Spleen (tissue), 11 donors: ENCODE results near the gene SLFN12. TPM values are rescaled to one million over a fixed set of nuclear protein-coding genes. Genes with fewer than 3 reads are reported as not detected.

Experiments used
- DNase-seq: peaks from one replicate; pipeline ENCODE4 v3.0.0-alpha.2; 2020
- H3K27ac ChIP-seq, 8 donors: fragments of 200-600 bp; sonication (generic) in 7 of 8; 1 replicate in 4 of 8; 2 replicates in 4 of 8; pipeline versions ENCODE4 v1.5.0 to v1.8.0; 2016 to 2021; ENCODE audit warnings: inconsistent platforms in 4 of 8, mild to moderate bottlenecking in 4 of 8, moderate library complexity in 1 of 8
- H3K27me3 ChIP-seq, 7 donors: fragments of 200-600 bp; sonication (generic) in 6 of 7; replicated peaks in 1 of 7; 1 replicate in 4 of 7; 2 replicates in 3 of 7; pipeline versions ENCODE4 v1.5.0 to v1.8.0; 2016 to 2021; ENCODE audit warnings: inconsistent platforms in 3 of 7, mild to moderate bottlenecking in 1 of 7
- H3K36me3 ChIP-seq, 6 donors: fragments of 200-600 bp; sonication (generic) in 5 of 6; 1 replicate in 4 of 6; 2 replicates in 2 of 6; pipeline versions ENCODE4 v1.5.0 to v1.8.0; 2016 to 2021; ENCODE audit warnings: inconsistent platforms in 2 of 6
- H3K4me1 ChIP-seq, 6 donors: fragments of 200-600 bp; sonication (generic) in 5 of 6; 1 replicate in 3 of 6; 2 replicates in 3 of 6; pipeline versions ENCODE4 v1.5.0 to v1.8.0; 2016 to 2021; ENCODE audit warnings: inconsistent platforms in 3 of 6
- H3K4me3 ChIP-seq, 8 donors: fragments of 200-600 bp; sonication (generic) in 7 of 8; 1 replicate in 4 of 8; 2 replicates in 4 of 8; pipeline versions ENCODE4 v1.5.0 to v1.8.0; 2016 to 2021; ENCODE audit warnings: inconsistent platforms in 4 of 8, mild to moderate bottlenecking in 4 of 8, moderate library complexity in 2 of 8
- H3K9me3 ChIP-seq, 8 donors: fragments of 200-600 bp; sonication (generic) in 7 of 8; 1 replicate in 4 of 8; 2 replicates in 4 of 8; pipeline versions ENCODE4 v1.5.0 to v1.8.0; 2016 to 2021; ENCODE audit warnings: inconsistent platforms in 4 of 8
- POLR2A ChIP-seq, 3 donors: fragments of 450-650 bp; IDR thresholded peaks; one replicate each; pipeline ENCODE4 v1.5.1; 2017; ENCODE audit warnings: antibody characterized with exemption in 3 of 3, mild to moderate bottlenecking in 1 of 3
- POLR2AphosphoS5 ChIP-seq, 3 donors: sonication (generic); formaldehyde crosslinking; IDR thresholded peaks; one replicate each; pipeline ENCODE4 v1.5.1; 2017; ENCODE audit warnings: antibody characterized with exemption in 3 of 3
- WGBS, 5 donors: extraction: QIAGEN DNeasy Blood & Tissue Kit in 3 of 5; methylation state at CpG; one replicate each; pipeline versions ENCODE4 v1.1.5 to v1.1.7; 2013 to 2018; 5-methylcytosine and 5-hydroxymethylcytosine counted together
- intact Hi-C: fragments of 100-400 bp; cut with DNase I; formaldehyde crosslinking; loops from one replicate; pipeline ENCODE4 v1.15.0; 2023; ENCODE audit warnings: low total_unique reads
- polyA plus RNA-seq, 3 donors: library from polyadenylated mRNA; stranded (reverse); fragments of 200-250 nt; gene quantifications; one replicate each; pipeline ENCODE4 v1.2.1, GENCODE V29; 2013
- total RNA-seq, 7 donors: library from RNA; depleted of rRNA in 3 of 7; stranded (reverse); fragments of >200 nt in 3 of 7; fragmentation: NEBNext Ultra II Directional in 4 of 7; extraction: Animal tissue kit (Norgen Biotek cat#: 25700) in 4 of 7; gene quantifications; one replicate each; pipeline versions ENCODE4 v1.1.0 to v1.2.1, GENCODE V29; 2016 to 2021
- TF ChIP-seq, protein P1 (sequence below), 11 experiments: fragments of 200-600 bp in 7 of 11; fragments of 450-650 bp in 4 of 11; sonication (generic) in 4 of 11; IDR thresholded peaks in 8 of 11; conservative IDR thresholded peaks in 3 of 11; 1 replicate in 7 of 11; 2 replicates in 4 of 11; pipeline versions ENCODE4 v1.4.0 to v1.8.0; 2016 to 2021; ENCODE audit warnings: antibody characterized with exemption in 11 of 11, inconsistent platforms in 4 of 11, mild to moderate bottlenecking in 1 of 11
- donor health status: healthy with polysubstance abuse.
- donor health status: DM: no; HTN: no; CAD: no; lungs with moderate emphysema.
- donor health status: DM: no; HTN: no; CAD: no.
- donor health status: Bipolar disorder and iron deficiency.
- donor health status: healthy.
- donor health status: DM: no; HTN: no; CAD: no.
- donor health status: DM: yes; HTN: yes; CAD: no.

Gene SLFN12
- total and polyA plus RNA-seq, 10 donors, result 1.6 to 26.8 (median 21.3) TPM

DNA sequence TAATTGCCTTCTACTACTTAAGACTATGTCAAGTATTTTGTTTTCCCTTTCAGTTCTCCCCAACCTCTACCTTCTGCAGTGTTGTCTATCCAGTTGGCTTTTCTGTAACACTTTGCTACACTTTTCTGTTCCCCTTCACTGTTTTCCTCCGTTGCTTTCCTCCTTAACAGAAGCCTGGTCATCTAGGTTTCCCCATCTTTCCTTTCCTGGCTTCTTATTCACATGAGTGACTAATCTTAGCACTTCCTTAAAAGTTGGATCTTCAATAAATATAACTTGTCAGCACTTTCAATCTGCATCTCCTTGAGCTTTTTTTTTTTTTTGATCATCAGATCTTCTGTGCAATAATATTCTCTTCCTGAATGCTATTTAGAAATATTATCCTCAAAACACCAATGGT lies 56.1 kb downstream of the SLFN12 start:
- WGBS, 5 donors, result 19 to 32% (median 22%) methylated on average over 1 of the region's 1 CpG
- intact Hi-C loops, result no loop called here
- Histone ChIP-seq H3K27ac (peak overlapping the region; percentile 10 to 97 (median 91)), H3K4me3 (no peak overlapping the region), H3K27me3 (no peaks in the 10 kb centered on the region), H3K36me3 (no peaks in the 10 kb centered on the region), H3K9me3 (no peaks in the 10 kb centered on the region), H3K4me1 (peaks cover 0 to 64% (median 45%) of the 10 kb centered on the region in 6 donors)
- no peak for TF ChIP-seq POLR2AphosphoS5 (IDR thresholded peaks at IDR 0.05)
- TF ChIP-seq, protein P1, sequence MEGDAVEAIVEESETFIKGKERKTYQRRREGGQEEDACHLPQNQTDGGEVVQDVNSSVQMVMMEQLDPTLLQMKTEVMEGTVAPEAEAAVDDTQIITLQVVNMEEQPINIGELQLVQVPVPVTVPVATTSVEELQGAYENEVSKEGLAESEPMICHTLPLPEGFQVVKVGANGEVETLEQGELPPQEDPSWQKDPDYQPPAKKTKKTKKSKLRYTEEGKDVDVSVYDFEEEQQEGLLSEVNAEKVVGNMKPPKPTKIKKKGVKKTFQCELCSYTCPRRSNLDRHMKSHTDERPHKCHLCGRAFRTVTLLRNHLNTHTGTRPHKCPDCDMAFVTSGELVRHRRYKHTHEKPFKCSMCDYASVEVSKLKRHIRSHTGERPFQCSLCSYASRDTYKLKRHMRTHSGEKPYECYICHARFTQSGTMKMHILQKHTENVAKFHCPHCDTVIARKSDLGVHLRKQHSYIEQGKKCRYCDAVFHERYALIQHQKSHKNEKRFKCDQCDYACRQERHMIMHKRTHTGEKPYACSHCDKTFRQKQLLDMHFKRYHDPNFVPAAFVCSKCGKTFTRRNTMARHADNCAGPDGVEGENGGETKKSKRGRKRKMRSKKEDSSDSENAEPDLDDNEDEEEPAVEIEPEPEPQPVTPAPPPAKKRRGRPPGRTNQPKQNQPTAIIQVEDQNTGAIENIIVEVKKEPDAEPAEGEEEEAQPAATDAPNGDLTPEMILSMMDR (IDR thresholded peaks at IDR 0.05 in 8 of 11, conservative IDR thresholded peaks at IDR 0.05 in 3 of 11), result no peak
- DNase-seq, result no peak

DNA sequence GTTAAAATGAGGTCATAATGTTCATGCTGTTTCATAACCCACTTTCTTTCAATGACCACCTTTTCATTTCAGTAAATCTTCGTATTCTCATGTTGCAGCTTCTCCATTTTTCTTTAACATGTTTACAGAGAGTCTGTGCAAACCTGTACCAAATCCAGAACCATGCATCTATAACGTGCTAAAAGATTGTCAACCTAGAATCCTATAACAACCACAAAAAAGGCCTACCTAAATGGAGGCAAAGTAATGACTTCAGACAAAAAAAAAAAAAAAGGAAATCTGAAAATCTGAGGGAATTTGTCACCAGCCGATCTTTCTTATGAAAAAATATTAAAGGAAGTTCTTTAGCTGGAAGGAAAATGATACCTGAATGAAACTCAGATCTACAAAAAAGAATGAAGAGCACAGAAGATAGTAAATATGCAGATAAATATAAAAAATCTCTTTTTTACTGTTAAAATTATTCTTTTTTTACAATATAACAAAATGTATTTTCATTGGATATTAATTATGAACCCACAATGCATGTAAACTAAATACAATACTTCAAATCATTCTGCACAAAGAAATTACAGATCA lies 57.4 kb downstream of the SLFN12 start:
- TF ChIP-seq, protein P1 (IDR thresholded peaks at IDR 0.05 in 8 of 11, conservative IDR thresholded peaks at IDR 0.05 in 3 of 11), result no peak
- TF ChIP-seq POLR2AphosphoS5 (IDR thresholded peaks at IDR 0.05), result no peak
- no peak for TF ChIP-seq POLR2A (IDR thresholded peaks at IDR 0.05)
- intact Hi-C loops, result no loop called here
- Histone ChIP-seq H3K9me3 (peaks cover 0 to 12% (median 7%) of the 10 kb centered on the region in 8 donors), H3K27me3 (no peaks in the 10 kb centered on the region), H3K27ac (peak overlapping the region; percentile 87 to 97 (median 92)), H3K4me3 (peak overlapping the region; percentile 48 to 85 (median 62)), H3K4me1 (peaks cover 0 to 66% (median 48%) of the 10 kb centered on the region in 6 donors), H3K36me3 (no peaks in the 10 kb centered on the region)
- 6 to 13% (median 7%) methylated on average over 3 of the region's 3 CpGs for WGBS, 5 donors
- DNase-seq, result no peak

DNA sequence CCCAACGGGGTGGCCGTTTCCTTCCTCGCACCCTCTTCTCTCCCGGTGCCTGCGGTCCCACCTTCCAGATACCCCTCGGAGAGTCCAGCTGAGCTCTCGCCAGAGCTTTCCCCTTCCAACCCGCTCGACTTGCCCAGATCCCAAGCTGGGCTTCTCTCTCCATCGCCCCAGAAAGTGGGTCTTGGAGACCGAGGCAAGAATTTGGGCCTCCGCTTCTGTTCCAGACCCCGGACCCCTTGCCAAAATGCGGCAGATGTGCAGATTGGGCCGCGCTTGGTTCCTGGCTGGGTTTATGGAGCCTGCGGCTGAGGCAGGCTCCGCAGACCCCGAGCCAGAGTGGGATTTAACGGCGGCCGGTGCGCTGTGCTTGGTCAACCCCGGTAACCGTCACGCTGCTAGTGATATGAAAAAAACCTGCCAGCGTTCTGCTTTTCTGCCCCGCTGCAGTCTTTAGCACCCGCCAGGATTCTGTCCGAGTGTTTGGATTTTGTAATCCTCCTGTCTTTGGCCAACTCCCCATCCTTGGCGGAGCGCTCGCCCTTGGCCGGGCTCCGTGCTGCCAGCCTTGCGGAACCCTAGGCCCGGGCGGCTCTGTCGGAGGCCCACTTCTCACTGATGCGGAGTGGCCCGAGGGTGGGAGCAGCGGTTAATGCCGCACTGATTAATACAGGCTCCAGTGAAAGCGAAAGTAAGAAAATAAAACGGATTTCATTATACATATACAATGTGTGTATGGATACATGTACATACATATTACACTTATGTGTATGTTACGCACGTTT lies 58.1 kb downstream of the SLFN12 start:
- DNase-seq, result peak; percentile 90
- 0 to 1% (median 1%) methylated on average over 46 to 47 of the region's 47 CpGs for WGBS, 5 donors
- intact Hi-C loops, result no loop called here

More for the DNA sequence above, 58.1 kb downstream of the SLFN12 start:
- peak; percentile 51 to 84 (median 78) for TF ChIP-seq POLR2AphosphoS5 (IDR thresholded peaks at IDR 0.05)
- TF ChIP-seq, protein P1 (IDR thresholded peaks at IDR 0.05 in 8 of 11, conservative IDR thresholded peaks at IDR 0.05 in 3 of 11), result no peak
- peak overlapping the region; percentile 87 to 97 (median 92) for H3K27ac ChIP-seq
- no peaks in the 10 kb centered on the region for H3K27me3 ChIP-seq
- peaks cover 0 to 73% (median 48%) of the 10 kb centered on the region in 6 donors for H3K4me1 ChIP-seq
- H3K36me3 ChIP-seq, result peaks cover 0 to 4% (median 0%) of the 10 kb centered on the region in 6 donors
- H3K4me3 ChIP-seq, result peak overlapping the region; percentile 48 to 85 (median 62)
- peaks cover 0 to 13% (median 8%) of the 10 kb centered on the region in 8 donors for H3K9me3 ChIP-seq
